ENCODE results near the gene ECPAS.

DNA sequence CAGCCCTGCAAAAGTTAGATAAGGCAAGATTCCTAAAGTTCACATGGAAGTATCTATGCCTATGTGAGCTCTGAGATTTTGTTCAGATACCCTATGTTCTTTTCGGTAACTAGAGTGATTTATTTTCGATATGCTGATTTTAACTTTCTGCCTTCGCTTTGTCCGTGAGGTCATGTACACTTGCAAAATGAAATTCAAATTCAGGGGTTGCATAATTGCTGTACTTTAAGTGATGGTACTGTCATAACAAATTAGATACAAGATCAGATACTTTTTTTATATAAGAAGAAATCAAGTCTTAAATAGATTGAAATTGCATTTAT lies 350 bp upstream of the ECPAS start:
- TF ChIP-seq TAF1 (IDR thresholded peaks at IDR 0.05; ENCODE audit: borderline replicate concordance, insufficient read depth, low read length), result no peak
- TF ChIP-seq, protein P1, sequence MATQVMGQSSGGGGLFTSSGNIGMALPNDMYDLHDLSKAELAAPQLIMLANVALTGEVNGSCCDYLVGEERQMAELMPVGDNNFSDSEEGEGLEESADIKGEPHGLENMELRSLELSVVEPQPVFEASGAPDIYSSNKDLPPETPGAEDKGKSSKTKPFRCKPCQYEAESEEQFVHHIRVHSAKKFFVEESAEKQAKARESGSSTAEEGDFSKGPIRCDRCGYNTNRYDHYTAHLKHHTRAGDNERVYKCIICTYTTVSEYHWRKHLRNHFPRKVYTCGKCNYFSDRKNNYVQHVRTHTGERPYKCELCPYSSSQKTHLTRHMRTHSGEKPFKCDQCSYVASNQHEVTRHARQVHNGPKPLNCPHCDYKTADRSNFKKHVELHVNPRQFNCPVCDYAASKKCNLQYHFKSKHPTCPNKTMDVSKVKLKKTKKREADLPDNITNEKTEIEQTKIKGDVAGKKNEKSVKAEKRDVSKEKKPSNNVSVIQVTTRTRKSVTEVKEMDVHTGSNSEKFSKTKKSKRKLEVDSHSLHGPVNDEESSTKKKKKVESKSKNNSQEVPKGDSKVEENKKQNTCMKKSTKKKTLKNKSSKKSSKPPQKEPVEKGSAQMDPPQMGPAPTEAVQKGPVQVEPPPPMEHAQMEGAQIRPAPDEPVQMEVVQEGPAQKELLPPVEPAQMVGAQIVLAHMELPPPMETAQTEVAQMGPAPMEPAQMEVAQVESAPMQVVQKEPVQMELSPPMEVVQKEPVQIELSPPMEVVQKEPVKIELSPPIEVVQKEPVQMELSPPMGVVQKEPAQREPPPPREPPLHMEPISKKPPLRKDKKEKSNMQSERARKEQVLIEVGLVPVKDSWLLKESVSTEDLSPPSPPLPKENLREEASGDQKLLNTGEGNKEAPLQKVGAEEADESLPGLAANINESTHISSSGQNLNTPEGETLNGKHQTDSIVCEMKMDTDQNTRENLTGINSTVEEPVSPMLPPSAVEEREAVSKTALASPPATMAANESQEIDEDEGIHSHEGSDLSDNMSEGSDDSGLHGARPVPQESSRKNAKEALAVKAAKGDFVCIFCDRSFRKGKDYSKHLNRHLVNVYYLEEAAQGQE (IDR thresholded peaks at IDR 0.05; ENCODE audit: insufficient read depth in 1 of 2, low read depth in 2 of 2, low read length in 2 of 2), result no peak
- TF ChIP-seq SIN3A (IDR thresholded peaks at IDR 0.05; ENCODE audit: borderline replicate concordance, insufficient read depth, low read length), result no peak
- no peak for TF ChIP-seq POLR2AphosphoS5 (IDR thresholded peaks at IDR 0.05; ENCODE audit: low read depth, low read length)
